Central memory CD8-positive, alpha-beta T cell (primary cell): ENCODE results near the gene GPC5.
"Not testable (repeated sequence)": the region's sequence is repeated elsewhere in the genome, so short reads cannot be mapped to it uniquely, and the experiment has no call there.

Experiments
- ATAC-seq: fragments of 150-1000 bp; cut with Tn5 transposase; replicated peaks from 2 replicates; pipeline ENCODE4 v1.10.0; 2022; ENCODE audit warnings: mild to moderate bottlenecking, moderate FRiP score, moderate number of reproducible peaks; ENCODE audit not compliant: poor library complexity, severe bottlenecking; ENCODE audit errors: extremely low read depth
- DNase-seq, 2 donors: peaks; one replicate each; pipeline ENCODE4 v3.0.0; 2021; ENCODE audit warnings: low spot score in 2 of 2
- H3K27ac Mint-ChIP-seq: one replicate; pipeline ENCODE4 v1.8.0; 2022; ENCODE audit warnings: low read depth, mild to moderate bottlenecking, moderate library complexity, mixed read lengths
- H3K27me3 Mint-ChIP-seq: one replicate; pipeline ENCODE4 v1.8.0; 2022; ENCODE audit warnings: mixed read lengths
- H3K36me3 Mint-ChIP-seq: one replicate; pipeline ENCODE4 v1.8.0; 2022; ENCODE audit warnings: mild to moderate bottlenecking, moderate library complexity, mixed read lengths; ENCODE audit not compliant: insufficient read depth
- H3K4me1 Mint-ChIP-seq: one replicate; pipeline ENCODE4 v1.8.0; 2022; ENCODE audit warnings: mixed read lengths
- H3K4me3 Mint-ChIP-seq: one replicate; pipeline ENCODE4 v1.8.0; 2022; ENCODE audit warnings: mild to moderate bottlenecking, moderate library complexity, mixed read lengths
- H3K9me3 Mint-ChIP-seq: one replicate; pipeline ENCODE4 v1.8.0; 2022; ENCODE audit warnings: mixed read lengths

Gene GPC5

DNA sequence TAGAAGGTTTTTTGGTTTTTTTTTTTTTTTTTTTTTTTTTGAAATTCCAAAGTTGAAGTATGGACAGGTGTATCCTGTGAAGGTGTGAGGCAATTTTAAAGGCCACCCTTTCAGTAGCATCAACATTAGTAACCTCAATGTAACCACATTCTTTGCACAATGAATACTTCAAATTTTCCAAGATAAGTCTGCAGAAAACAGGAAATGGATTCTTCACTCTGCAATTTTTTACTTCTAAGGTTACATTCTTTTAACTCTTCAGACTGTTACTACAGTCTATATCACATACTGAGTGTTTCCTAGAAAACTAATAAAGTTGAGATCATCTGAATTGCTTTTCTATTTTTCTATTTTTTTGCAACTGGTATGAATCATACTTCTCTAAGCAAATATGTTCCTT, 1259.1 kb downstream of the GPC5 start:
- ATAC-seq (no peak), DNase-seq (no peak)
- no peaks in the 10 kb centered on the region for H3K36me3 Mint-ChIP-seq
- no peak overlapping the region for H3K4me3 Mint-ChIP-seq
- H3K4me1 Mint-ChIP-seq = no peaks in the 10 kb centered on the region
- peaks cover 21% of the 10 kb centered on the region for H3K9me3 Mint-ChIP-seq
- H3K27ac Mint-ChIP-seq = no peak overlapping the region
- H3K27me3 Mint-ChIP-seq = no peaks in the 10 kb centered on the region

DNA sequence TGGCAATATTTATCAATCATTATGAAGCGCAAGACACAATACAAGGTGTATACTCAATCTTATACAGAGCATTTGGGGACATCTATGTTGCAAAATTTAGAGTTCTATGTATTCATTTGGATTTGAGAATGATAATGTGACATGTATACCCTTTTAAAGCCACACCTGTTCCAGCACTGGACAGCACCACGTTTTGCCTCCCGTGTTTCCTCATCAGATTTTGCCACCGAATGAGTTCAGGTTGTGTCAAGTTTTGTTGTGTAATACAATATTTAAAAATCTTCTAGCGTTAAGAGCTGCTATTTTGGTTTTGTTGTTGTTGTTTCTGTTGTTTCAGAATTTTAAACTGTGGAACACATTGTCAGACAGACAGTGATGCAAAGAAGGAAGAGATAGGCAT, 1259.9 kb downstream of the GPC5 start:
- Mint-ChIP-seq H3K4me1 (no peaks in the 10 kb centered on the region), H3K36me3 (no peaks in the 10 kb centered on the region), H3K9me3 (peaks cover 19% of the 10 kb centered on the region), H3K4me3 (no peak overlapping the region), H3K27me3 (no peaks in the 10 kb centered on the region), H3K27ac (no peak overlapping the region)
- DNase-seq (no peak), ATAC-seq (no peak)

DNA sequence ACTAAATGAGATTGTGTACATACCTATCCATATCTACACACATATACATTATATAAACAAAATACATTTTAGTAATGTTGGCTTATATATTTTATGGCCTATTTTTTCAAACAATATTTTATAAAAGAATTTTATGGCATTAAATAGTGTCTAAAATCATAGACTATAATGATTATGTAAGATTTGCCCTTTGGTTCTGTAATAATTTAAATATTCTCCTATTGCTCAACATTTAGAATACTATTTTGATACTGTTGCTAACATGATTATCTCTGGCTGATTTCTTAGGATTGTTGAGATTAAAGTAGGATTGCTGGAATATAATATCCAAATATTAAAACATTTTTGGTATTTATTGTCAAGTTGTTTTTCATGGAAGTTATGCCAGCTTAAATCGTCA, 1263.0 kb downstream of the GPC5 start:
- no peak for DNase-seq
- Mint-ChIP-seq H3K36me3 (no peaks in the 10 kb centered on the region), H3K27ac (no peak overlapping the region), H3K9me3 (peaks cover 13% of the 10 kb centered on the region), H3K4me3 (no peak overlapping the region), H3K4me1 (no peaks in the 10 kb centered on the region), H3K27me3 (no peaks in the 10 kb centered on the region)
- ATAC-seq = no peak

DNA sequence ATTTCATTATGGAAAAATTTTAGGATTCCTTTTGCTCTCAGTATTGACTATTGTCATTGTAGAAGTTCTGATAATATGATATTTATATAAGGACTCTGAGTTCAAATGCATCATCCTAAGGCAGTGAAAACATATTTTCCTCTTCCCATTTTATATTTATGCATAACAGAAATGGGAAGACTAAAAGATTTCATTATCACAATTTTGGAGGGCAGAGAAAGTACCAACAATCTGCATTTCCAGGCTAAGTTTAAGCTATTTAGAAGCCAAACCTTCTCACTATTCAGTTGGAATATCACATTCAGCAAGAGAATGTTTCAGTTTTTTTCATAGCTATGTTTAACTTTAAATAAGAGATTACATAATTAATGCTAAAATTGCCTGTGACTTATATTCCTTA, 1269.7 kb downstream of the GPC5 start:
- H3K36me3 Mint-ChIP-seq = no peaks in the 10 kb centered on the region
- ATAC-seq (no peak), DNase-seq (no peak)
- no peak overlapping the region for H3K27ac Mint-ChIP-seq
- H3K9me3 Mint-ChIP-seq = peaks cover 20% of the 10 kb centered on the region
- H3K4me3 Mint-ChIP-seq = no peak overlapping the region
- H3K4me1 Mint-ChIP-seq = no peaks in the 10 kb centered on the region
- no peaks in the 10 kb centered on the region for H3K27me3 Mint-ChIP-seq

DNA sequence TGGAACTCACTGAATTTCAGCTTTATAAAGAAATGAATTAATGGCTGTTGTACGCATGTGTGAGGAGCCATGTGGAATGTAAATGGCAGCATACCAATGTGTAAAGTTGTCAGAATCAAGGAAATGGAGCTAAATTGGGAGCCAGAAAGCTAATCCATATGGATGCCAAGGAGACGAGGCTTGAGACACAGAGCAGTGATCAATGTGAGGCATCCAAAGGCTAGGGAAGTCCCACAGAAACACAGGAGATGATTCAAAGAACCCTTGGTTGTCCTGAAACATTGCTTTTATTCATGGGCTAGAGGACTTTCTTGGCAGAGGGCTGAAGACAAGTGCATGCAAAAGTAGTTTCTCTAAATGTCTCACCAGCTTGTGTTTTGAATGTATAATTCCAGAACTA, 1271.7 kb downstream of the GPC5 start:
- no peaks in the 10 kb centered on the region for H3K27me3 Mint-ChIP-seq
- no peaks in the 10 kb centered on the region for H3K36me3 Mint-ChIP-seq
- H3K9me3 Mint-ChIP-seq = peaks cover 20% of the 10 kb centered on the region
- H3K27ac Mint-ChIP-seq = no peak overlapping the region
- H3K4me1 Mint-ChIP-seq = no peaks in the 10 kb centered on the region
- ATAC-seq = no peak
- H3K4me3 Mint-ChIP-seq = no peak overlapping the region
- DNase-seq = no peak

DNA sequence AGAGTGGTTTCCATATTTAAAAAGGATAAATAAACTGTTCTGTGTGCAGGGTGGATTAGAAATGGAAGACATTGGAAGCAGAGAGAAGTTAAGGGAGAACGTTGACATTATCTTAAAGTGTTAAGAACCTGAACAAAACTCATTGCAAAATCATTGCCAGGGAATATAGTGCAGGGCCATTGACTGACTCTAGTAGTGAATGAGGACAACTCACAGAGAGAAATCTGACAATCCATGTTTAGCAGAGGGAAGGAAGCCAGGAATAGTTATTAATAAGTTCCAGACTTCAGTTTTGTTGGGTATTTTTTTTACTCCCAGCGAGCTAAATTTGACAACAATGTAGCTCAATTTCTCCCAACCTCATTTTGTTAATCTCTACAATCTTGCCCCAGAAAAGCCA, 1273.4 kb downstream of the GPC5 start:
- no peak for ATAC-seq
- no peak for DNase-seq
- no peaks in the 10 kb centered on the region for H3K36me3 Mint-ChIP-seq
- H3K9me3 Mint-ChIP-seq = peaks cover 20% of the 10 kb centered on the region
- no peaks in the 10 kb centered on the region for H3K27me3 Mint-ChIP-seq
- H3K27ac Mint-ChIP-seq = no peak overlapping the region
- no peak overlapping the region for H3K4me3 Mint-ChIP-seq
- H3K4me1 Mint-ChIP-seq = no peaks in the 10 kb centered on the region

DNA sequence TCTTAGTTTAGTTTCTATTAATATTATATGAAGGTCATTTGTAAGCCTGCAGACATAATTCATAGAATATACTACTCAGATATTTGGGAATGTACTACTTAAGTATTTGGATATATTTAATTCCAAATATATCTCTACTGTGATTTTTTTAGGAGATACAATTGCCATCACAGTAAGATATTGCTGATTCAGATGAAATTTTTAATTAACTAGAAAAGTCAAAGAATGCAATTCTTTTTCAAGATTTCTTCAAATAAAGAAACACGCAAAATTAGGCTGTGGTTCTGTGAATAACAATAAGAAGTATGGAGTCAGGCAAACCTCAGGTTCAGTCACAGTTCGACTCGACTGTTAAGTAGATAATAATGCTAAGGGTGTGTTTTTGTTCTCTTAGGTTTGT, 1277.8 kb downstream of the GPC5 start:
- no peaks in the 10 kb centered on the region for H3K27me3 Mint-ChIP-seq
- H3K36me3 Mint-ChIP-seq = no peaks in the 10 kb centered on the region
- H3K4me3 Mint-ChIP-seq = no peak overlapping the region
- ATAC-seq (no peak), DNase-seq (no peak)
- no peak overlapping the region for H3K27ac Mint-ChIP-seq
- H3K4me1 Mint-ChIP-seq = no peaks in the 10 kb centered on the region
- H3K9me3 Mint-ChIP-seq = peaks cover 10% of the 10 kb centered on the region

DNA sequence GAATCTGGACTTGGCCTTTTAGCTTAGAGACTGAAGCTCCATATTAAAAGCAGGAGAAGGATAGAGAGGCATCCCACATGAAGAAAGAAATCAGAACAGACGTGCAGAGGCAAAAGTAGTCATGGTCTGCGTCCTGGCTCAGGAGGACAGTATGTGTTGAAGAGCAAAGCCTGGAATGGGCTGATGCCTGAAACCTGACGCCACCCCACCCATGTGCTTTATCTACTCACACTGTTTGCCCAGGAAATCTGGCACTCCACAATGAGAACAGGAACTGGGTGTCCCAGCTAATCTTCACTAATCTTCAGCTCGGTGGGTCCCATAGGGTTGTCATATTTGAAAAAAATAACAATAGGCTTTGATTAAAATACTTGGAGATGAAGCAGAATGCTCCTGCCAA, 1279.2 kb downstream of the GPC5 start:
- Mint-ChIP-seq H3K4me3 (no peak overlapping the region), H3K4me1 (no peaks in the 10 kb centered on the region), H3K27ac (no peak overlapping the region), H3K9me3 (peaks cover 18% of the 10 kb centered on the region), H3K27me3 (no peaks in the 10 kb centered on the region), H3K36me3 (no peaks in the 10 kb centered on the region)
- no peak for ATAC-seq
- DNase-seq = no peak

DNA sequence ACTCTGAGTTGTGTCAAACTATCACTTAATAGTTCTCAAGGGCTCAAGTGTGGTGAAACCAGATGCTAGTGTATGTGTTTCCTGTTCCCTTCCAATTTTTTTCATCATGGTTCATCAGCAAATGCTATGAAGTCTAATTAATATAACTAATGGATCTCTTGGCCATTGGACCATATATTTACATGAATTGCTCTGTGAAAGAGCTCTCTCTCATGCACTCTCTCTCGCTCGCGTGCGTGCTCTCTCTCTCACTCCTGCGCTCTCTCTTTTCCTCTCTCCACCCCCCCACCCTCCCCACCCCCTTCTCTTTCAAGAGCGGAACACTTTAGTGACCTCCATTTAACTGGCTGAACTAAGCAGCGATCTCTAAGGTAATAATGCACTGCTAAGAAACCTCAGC, 1281.2 kb downstream of the GPC5 start:
- Mint-ChIP-seq H3K27me3 (no peaks in the 10 kb centered on the region), H3K4me1 (no peaks in the 10 kb centered on the region), H3K9me3 (peaks cover 18% of the 10 kb centered on the region), H3K36me3 (no peaks in the 10 kb centered on the region), H3K27ac (no peak overlapping the region), H3K4me3 (no peak overlapping the region)
- ATAC-seq (no peak), DNase-seq (no peak)

DNA sequence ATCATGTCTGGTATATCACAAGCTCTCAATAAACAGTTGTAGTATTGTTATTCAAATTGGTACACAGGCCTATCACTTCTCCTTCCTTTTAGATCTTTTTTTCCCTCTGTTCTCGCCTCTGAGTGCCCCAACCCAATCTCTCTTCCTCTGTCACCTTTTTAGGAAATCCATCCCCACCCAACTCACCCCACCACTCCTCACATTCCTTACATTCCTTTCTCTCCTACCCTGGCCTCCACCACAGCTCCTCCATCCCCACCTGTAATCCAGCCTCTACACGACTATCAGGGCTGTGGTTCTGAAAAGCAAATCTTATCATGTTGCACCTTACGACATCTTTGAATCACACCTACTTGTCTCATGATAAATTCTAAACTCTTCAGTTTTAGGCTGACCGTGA, 1282.8 kb downstream of the GPC5 start:
- Mint-ChIP-seq H3K9me3 (peaks cover 18% of the 10 kb centered on the region), H3K36me3 (no peaks in the 10 kb centered on the region), H3K4me1 (no peaks in the 10 kb centered on the region), H3K4me3 (no peak overlapping the region), H3K27ac (no peak overlapping the region), H3K27me3 (no peaks in the 10 kb centered on the region)
- DNase-seq (no peak), ATAC-seq (no peak)

DNA sequence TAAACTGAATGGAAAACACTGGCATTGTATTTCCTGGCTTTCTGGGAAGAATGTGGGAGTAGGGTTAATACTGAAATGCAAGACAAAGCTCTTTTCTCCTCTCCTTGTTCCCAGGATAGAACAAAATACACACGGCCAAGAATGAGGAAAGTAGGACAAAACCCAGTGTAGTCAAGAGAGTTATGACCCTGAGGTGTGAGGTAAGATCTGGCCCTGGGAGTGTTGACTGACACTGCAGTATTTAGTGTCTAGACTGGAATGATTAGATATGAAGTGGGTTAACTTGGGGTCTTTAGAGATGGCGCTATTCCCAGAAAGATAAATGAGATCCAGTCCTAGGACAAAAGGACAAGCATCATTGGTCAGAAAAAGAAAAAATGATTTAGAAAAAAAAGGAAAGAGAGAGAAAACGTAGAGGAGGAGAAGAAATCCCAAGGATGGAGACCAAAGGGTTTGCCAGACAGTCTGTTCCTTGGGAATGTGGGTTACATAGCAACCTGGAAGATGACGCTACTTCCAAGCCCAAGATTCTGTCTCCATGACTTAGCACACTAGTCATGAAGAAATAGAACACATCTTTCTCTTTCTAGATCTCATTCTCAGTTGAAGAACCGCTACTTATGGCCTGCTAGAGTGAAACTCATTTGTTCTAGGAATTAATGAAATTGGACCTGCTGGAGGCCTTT, 1284.6 kb downstream of the GPC5 start:
- DNase-seq (no peak), ATAC-seq (no peak)
- no peaks in the 10 kb centered on the region for H3K4me1 Mint-ChIP-seq
- H3K27me3 Mint-ChIP-seq = no peaks in the 10 kb centered on the region
- H3K36me3 Mint-ChIP-seq = no peaks in the 10 kb centered on the region
- peaks cover 18% of the 10 kb centered on the region for H3K9me3 Mint-ChIP-seq
- H3K4me3 Mint-ChIP-seq = no peak overlapping the region
- H3K27ac Mint-ChIP-seq = no peak overlapping the region

DNA sequence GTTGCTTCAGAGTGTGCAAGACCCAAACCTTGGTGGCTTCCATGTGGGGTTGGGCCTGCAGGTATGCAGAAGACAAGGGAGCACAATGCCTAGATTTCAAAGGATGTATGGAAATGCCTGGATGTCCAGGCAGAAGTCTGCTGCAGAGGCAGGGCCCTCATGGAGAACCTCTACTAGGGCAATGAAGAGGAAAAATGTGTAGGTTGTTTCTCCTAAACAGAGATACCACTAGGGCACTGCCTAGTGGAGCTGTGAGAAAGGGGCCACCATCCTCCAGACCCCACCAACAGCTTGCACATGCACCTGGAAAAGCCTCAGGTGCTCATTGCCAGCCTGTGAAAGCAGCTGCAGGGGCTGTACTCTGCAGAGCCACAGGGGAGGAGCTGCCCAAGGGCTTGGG, 1295.6 kb downstream of the GPC5 start:
- H3K9me3 Mint-ChIP-seq = peaks cover 24% of the 10 kb centered on the region
- no peaks in the 10 kb centered on the region for H3K4me1 Mint-ChIP-seq
- ATAC-seq (no peak), DNase-seq (no peak)
- no peak overlapping the region for H3K27ac Mint-ChIP-seq
- no peaks in the 10 kb centered on the region for H3K27me3 Mint-ChIP-seq
- H3K36me3 Mint-ChIP-seq = no peaks in the 10 kb centered on the region
- no peak overlapping the region for H3K4me3 Mint-ChIP-seq

DNA sequence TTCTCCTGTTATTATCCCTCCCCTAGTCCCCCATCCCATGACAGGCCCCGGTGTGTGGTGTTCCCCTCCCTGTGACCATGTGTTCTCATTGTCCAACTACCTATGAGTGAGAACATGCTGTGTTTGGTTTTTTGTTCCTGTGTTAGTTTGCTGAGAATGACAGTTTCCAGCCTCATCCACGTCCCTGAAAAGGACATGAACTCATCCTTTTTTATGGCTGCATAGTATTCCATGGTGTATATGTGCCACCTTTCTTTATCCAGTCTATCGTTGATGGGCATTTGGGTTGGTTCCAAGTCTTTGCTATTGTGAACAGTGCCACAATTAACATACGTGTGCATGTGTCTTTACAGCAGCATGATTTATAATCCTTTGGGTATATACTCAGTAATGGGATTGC, 1297.4 kb downstream of the GPC5 start:
- H3K4me1 Mint-ChIP-seq, H3K36me3 Mint-ChIP-seq, DNase-seq, H3K27me3 Mint-ChIP-seq, H3K4me3 Mint-ChIP-seq, ATAC-seq, H3K27ac Mint-ChIP-seq: not testable (repeated sequence)
- peaks cover 35% of the 10 kb centered on the region for H3K9me3 Mint-ChIP-seq

DNA sequence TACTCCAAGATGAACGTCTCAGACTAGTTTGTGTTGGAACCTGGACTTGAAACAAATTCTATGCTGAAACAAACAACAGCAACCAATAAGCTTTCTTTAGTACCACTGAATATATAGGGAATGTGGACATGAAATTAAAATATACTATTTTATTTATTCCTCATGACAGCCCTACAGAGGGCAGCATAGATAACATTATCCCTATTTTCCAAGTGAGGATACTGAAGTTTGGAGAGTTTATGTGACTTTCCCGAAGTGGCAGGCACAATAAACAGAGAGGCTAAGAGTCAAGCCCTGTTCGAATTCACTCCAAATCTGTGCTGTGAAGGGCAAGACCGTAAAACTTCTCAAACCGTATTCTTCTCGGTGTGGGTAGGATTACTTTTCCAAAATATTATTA, 1318.3 kb downstream of the GPC5 start:
- peaks cover 9% of the 10 kb centered on the region for H3K9me3 Mint-ChIP-seq
- no peaks in the 10 kb centered on the region for H3K36me3 Mint-ChIP-seq
- H3K27ac Mint-ChIP-seq = no peak overlapping the region
- H3K4me3 Mint-ChIP-seq = no peak overlapping the region
- DNase-seq (no peak), ATAC-seq (no peak)
- H3K27me3 Mint-ChIP-seq = no peaks in the 10 kb centered on the region
- no peaks in the 10 kb centered on the region for H3K4me1 Mint-ChIP-seq
